Stimulated activated memory B cell treated with anti-CD40 and anti-IgM and Interleukin-4, amounts not matched to agents 10 μg/mL and 1 μg/mL and 100 μg/mL, for 72 hours (primary cell): ENCODE data around the gene THSD1.
"Not testable (repeated sequence)": the region's sequence is repeated elsewhere in the genome, so short reads cannot be mapped to it uniquely, and the experiment has no call there.

Experiments used
- ATAC-seq: fragments of 150-1000 bp; cut with Tn5 transposase; 2 replicates; pipeline ENCODE4 v1.10.0; 2021
- H3K27ac Mint-ChIP-seq: one replicate; pipeline ENCODE4 v1.8.0; 2022; ENCODE audit warnings: mild to moderate bottlenecking, mixed read lengths
- H3K27me3 Mint-ChIP-seq: one replicate; pipeline ENCODE4 v1.8.0; 2022; ENCODE audit warnings: mixed read lengths
- H3K36me3 Mint-ChIP-seq: one replicate; pipeline ENCODE4 v1.8.0; 2022; ENCODE audit warnings: mixed read lengths
- H3K4me1 Mint-ChIP-seq: one replicate; pipeline ENCODE4 v1.8.0; 2022; ENCODE audit warnings: mixed read lengths
- H3K4me3 Mint-ChIP-seq: one replicate; pipeline ENCODE4 v1.8.0; 2022; ENCODE audit warnings: mild to moderate bottlenecking, moderate library complexity, mixed read lengths
- H3K9me3 Mint-ChIP-seq: one replicate; pipeline ENCODE4 v1.8.0; 2022; ENCODE audit warnings: mixed read lengths

The THSD1 gene

DNA sequence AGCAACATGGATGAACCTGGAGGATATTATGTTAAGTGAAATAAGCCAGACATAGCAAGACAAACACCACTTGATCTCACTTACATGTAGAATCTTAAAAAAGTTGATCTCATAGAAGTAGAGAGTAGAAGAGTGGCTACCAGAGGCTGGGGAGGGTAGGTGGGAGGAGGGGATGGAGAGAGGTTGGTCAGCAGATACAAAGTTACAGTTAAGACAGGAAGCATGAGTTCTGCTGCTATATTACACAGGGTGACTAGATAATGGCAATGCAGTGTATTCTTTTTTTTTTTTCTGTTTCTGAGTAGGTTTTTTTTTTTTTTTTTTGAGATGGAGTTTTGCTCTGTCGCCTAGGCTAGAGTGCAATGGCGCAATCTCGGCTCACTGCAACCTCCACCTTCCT, 15.2 kb upstream of the THSD1 start:
- peaks cover 62% of the 10 kb centered on the region for H3K36me3 Mint-ChIP-seq
- no peaks in the 10 kb centered on the region for H3K4me1 Mint-ChIP-seq
- no peaks in the 10 kb centered on the region for H3K9me3 Mint-ChIP-seq
- no peak for ATAC-seq
- no peaks in the 10 kb centered on the region for H3K27me3 Mint-ChIP-seq
- no peak overlapping the region for H3K4me3 Mint-ChIP-seq
- H3K27ac Mint-ChIP-seq, result no peak overlapping the region

DNA sequence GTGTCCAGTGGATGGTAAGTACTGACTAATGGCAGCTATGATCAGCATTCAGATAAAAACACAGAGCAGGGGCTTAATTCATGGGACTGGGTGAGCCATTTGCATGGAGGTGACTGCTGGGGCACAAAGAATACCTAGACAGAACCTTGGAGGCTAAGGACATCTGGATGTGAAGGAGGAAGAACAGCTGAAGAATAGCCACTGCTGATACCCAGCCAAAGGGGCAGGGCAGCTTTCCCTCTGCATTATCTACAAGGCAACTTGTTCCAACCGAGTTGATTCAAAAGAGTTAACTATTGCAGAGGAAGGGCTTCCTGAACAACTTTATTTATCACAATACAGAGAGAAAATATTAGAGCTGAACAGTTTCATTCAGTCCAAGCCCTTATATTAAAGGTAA, 13.1 kb upstream of the THSD1 start:
- no peak for ATAC-seq
- Mint-ChIP-seq H3K4me1 (no peaks in the 10 kb centered on the region), H3K27ac (no peak overlapping the region), H3K9me3 (no peaks in the 10 kb centered on the region), H3K4me3 (no peak overlapping the region), H3K27me3 (no peaks in the 10 kb centered on the region), H3K36me3 (peaks cover 61% of the 10 kb centered on the region)

DNA sequence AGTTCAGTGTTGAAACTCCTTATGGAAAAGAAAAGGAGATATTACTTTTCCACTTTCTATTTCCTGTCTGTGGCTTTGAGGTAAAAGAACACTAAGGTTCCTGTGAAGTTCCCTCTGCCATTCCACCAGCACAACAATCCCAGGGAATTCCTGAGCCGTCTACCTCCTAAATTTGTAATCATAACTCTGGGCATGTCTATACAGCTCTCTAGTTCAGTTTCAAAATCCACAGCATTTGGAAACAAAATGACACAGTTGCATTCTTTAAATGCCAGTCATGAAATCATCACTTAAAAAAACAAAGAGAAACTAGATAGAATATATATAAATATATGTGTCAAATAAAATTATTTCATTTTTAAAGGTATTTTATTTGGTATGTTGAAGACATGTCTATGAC, 9.0 kb upstream of the THSD1 start:
- ATAC-seq, result no peak
- no peaks in the 10 kb centered on the region for H3K4me1 Mint-ChIP-seq
- H3K36me3 Mint-ChIP-seq, result peaks cover 56% of the 10 kb centered on the region
- H3K4me3 Mint-ChIP-seq, result no peak overlapping the region
- no peak overlapping the region for H3K27ac Mint-ChIP-seq
- H3K27me3 Mint-ChIP-seq, result no peaks in the 10 kb centered on the region
- no peaks in the 10 kb centered on the region for H3K9me3 Mint-ChIP-seq

DNA sequence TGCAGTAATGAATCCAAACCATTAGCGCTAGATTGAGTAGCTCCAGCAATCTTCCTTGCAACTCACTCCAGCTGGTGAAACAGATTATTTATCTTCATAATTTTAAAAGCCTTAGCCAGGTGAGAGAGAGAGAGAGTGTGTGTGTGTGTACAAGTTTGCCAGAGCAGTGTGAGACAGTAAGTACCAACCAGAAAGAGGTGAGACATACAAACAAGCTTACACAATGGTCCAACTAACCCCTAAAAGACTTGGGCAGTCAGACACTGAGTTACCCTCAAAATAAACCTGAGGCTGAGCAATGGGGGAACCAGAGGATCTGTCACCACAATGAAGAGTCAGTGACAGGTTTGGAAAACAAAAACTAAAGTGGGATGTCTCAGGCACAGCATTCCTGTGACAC, 8.1 kb upstream of the THSD1 start:
- Mint-ChIP-seq H3K4me3 (no peak overlapping the region), H3K36me3 (peaks cover 51% of the 10 kb centered on the region), H3K4me1 (no peaks in the 10 kb centered on the region)

DNA sequence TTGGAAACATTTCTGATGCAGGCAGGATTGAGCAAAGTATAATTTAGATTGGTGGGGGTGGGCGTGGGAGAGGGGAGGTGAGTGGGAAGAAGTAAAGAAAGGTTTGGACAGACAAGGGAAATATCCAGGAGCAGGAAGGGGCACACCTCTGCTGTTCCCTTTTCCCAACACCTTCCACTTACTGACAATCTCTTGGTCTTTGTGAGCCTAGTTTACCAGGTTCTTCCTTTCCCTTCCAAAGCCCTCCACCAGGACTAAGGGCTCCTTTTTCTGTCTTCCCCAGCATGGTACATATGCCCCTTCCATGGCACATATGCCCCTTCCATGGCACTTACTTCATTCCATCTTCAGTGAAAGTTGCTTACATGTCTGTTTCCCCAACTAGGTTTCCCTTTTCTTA, 6.2 kb upstream of the THSD1 start:
- H3K27me3 Mint-ChIP-seq, result no peaks in the 10 kb centered on the region
- ATAC-seq, result no peak
- H3K9me3 Mint-ChIP-seq, result no peaks in the 10 kb centered on the region
- H3K36me3 Mint-ChIP-seq, result peaks cover 45% of the 10 kb centered on the region
- H3K4me1 Mint-ChIP-seq, result no peaks in the 10 kb centered on the region
- H3K27ac Mint-ChIP-seq, result no peak overlapping the region
- no peak overlapping the region for H3K4me3 Mint-ChIP-seq

More for the DNA sequence above, 8.1 kb upstream of the THSD1 start:
- ATAC-seq, result no peak
- Mint-ChIP-seq H3K9me3 (no peaks in the 10 kb centered on the region), H3K27ac (no peak overlapping the region), H3K27me3 (no peaks in the 10 kb centered on the region)

DNA sequence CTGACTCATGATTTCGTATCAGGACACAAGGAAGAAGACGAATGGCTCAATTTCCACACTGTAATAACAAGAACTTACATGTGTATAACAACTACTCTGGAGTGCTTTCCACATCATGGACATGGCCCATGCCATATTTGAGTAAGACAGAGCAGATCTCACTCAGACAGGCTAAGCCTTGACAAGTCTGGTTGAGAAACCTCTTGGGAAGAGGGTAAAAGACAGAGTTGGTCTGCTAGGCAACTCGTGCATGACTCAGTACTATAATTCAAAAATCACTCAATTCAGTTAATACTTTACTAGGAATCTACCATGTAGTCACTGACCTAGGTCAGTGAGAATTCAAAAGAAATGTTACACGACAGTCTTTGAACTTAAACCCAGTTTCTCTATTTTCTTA, 5.7 kb upstream of the THSD1 start:
- no peak overlapping the region for H3K4me3 Mint-ChIP-seq
- peaks cover 2% of the 10 kb centered on the region for H3K27me3 Mint-ChIP-seq
- ATAC-seq, result peak; percentile 41
- H3K4me1 Mint-ChIP-seq, result no peaks in the 10 kb centered on the region
- H3K36me3 Mint-ChIP-seq, result peaks cover 45% of the 10 kb centered on the region
- H3K27ac Mint-ChIP-seq, result no peak overlapping the region
- no peaks in the 10 kb centered on the region for H3K9me3 Mint-ChIP-seq

DNA sequence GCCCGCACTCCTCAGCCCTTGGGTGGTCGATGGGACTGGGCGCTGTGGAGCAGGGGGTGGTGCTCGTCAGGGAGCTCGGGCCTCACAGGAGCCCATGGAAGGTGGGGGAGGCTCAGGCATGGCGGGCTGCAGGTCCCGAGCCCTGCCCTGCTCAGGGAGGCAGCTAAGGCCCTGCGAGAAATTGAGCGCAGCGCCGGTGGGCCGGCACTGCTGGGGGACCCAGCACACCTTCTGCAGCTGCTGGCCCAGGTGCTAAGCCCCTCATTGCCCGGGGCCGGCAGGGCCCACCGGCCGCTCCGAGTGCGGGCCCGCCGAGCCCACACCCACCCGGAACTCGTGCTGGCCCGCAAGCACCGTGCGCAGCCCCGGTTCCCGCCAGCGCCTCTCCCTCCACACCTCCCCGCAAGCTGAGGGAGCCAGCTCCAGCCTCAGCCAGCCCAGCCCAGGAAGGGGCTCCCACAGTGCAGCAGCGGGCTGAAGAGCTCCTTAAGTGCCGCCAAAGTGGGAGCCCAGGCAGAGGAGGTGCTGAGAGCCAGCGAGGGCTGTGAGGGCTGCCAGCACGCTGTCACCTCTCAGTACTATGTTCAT, 2.2 kb upstream of the THSD1 start:
- not testable (repeated sequence) for H3K27ac Mint-ChIP-seq
- H3K36me3 Mint-ChIP-seq, result peaks cover 23% of the 10 kb centered on the region

DNA sequence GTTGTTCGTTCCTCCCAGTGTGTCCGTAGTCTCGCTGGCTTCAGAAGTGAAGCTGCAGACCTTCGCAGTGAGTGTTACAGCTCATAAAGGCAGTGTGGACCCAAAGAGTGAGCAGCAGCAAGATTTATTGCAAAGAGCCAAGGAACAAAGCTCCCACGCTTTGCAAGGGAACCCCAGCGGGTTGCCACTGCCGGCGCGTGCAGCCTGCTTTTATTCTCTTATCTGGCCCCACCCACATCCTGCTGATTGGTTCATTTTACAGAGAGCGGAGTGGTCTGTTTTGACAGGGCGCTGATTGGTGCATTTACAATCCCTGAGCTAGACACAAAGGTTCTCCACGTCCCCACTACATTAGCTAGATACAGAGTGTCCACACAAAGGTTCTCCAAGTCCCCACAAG, 1.5 kb upstream of the THSD1 start:
- not testable (repeated sequence) for H3K27ac Mint-ChIP-seq, H3K4me3 Mint-ChIP-seq
- peaks cover 24% of the 10 kb centered on the region for H3K4me1 Mint-ChIP-seq

More for the DNA sequence above, 2.2 kb upstream of the THSD1 start:
- H3K4me3 Mint-ChIP-seq, ATAC-seq, H3K9me3 Mint-ChIP-seq: not testable (repeated sequence)
- Mint-ChIP-seq H3K4me1 (peaks cover 24% of the 10 kb centered on the region), H3K27me3 (peaks cover 30% of the 10 kb centered on the region)

DNA sequence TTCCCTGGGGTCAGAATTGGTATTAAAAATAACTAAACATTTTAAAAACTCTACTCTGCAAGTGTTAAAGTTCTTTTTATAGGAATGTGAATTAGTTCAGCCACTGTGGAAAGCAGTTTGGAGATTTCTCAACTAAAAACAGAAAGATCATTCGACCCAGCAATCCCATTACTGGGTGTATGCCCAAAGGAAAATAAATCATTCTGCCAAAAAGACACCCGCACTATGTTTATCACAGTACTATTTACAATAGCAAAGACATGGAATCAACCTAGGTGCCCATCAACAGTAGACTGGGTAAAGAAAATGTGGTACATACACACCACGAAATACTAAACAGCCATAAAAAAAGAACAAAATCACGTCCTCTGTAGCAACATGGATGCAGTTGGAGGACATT, 657 bp upstream of the THSD1 start:
- H3K27ac Mint-ChIP-seq, result no peak overlapping the region
- peaks cover 14% of the 10 kb centered on the region for H3K36me3 Mint-ChIP-seq
- H3K27me3 Mint-ChIP-seq, result peaks cover 37% of the 10 kb centered on the region
- ATAC-seq, result no peak
- H3K9me3 Mint-ChIP-seq, result no peaks in the 10 kb centered on the region
- H3K4me1 Mint-ChIP-seq, result peaks cover 24% of the 10 kb centered on the region
- no peak overlapping the region for H3K4me3 Mint-ChIP-seq

More for the DNA sequence above, 1.5 kb upstream of the THSD1 start:
- H3K9me3 Mint-ChIP-seq, ATAC-seq: not testable (repeated sequence)
- peaks cover 37% of the 10 kb centered on the region for H3K27me3 Mint-ChIP-seq
- peaks cover 23% of the 10 kb centered on the region for H3K36me3 Mint-ChIP-seq

DNA sequence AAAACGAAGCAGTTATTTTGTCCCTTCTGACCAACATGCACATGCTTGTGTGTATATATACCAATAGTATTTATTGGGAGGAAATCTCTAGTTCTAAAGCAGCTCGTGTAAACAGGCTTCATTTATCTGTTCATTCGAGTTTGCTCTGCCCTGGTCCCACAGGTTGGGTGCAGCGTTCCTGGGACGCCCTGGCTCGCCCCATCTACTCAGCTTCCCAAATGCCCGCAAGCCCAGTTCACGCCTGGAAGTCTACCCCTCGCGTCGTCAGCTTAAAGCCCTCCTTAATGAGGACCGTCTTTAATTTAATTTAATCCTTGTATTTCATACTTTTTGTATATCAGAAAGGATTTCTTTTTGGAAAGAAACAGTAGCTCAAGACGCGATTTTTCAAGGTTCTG, 604 bp downstream of the THSD1 start:
- Mint-ChIP-seq H3K27me3 (peaks cover 37% of the 10 kb centered on the region), H3K4me3 (peak overlapping the region; percentile 76), H3K36me3 (peaks cover 12% of the 10 kb centered on the region), H3K4me1 (peaks cover 24% of the 10 kb centered on the region), H3K27ac (no peak overlapping the region), H3K9me3 (no peaks in the 10 kb centered on the region)
- ATAC-seq, result no peak

DNA sequence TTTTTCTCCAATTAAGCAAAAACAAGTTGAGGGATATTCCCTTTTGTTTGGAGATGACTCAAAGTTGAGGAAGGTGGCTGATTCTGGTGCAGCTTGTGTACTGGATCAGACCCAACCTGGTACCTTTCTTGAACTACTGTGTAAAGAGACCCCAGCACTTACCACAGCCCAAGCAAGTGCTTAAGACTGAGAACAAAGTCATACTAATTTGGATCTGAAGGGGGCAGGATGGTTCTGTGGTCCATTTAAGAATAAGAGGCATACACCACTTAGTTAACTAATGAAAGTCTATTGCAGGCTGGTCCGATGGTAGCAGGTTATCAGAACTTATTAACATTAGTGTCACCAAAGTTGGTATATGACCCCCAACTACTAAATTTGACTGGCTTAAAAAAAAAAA, 6.3 kb downstream of the THSD1 start:
- Mint-ChIP-seq H3K4me1 (peaks cover 7% of the 10 kb centered on the region), H3K27me3 (peaks cover 37% of the 10 kb centered on the region), H3K36me3 (peaks cover 7% of the 10 kb centered on the region), H3K27ac (no peak overlapping the region), H3K9me3 (no peaks in the 10 kb centered on the region), H3K4me3 (no peak overlapping the region)
- no peak for ATAC-seq

DNA sequence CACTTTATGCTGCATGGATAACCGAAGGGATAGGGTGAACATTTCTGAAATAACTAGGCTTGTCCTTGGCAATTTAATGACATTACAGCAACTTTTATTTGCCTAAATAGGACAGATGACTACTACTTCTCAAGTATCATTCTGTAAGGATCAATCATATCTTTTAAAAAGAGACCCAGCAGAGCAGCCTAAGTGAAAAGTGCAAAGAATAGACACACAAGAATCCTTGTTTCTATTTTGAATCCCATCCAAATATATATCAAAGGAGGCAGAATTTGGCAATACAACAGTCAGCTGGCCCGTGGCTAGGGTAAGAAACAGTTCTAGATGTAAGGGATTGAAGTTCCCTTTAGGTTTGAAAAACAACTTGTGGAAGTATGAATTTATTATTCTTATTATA, 6.9 kb downstream of the THSD1 start:
- Mint-ChIP-seq H3K4me1 (peaks cover under 1% of the 10 kb centered on the region), H3K27me3 (peaks cover 32% of the 10 kb centered on the region), H3K36me3 (peaks cover 7% of the 10 kb centered on the region), H3K4me3 (no peak overlapping the region), H3K27ac (no peak overlapping the region), H3K9me3 (no peaks in the 10 kb centered on the region)
- no peak for ATAC-seq

DNA sequence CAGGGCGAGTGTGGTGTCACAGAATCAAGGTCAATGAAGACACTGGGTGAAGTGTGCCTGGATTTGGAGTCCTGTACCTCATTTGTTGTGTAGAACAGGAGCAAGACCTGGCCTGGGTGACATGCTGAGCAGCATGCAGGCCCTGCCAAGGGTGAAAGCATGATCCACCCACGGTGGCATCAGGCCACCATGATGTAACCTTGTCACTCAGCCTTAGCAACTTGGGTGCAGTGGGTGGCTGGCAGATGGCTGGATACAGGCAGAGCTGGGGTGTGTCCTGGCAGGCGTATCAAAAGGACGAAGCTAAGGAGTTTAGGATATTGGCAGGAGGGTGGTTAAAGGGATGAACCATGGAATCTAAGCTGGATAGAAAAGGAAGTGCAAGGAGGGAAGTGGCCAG, 10.3 kb downstream of the THSD1 start:
- no peak overlapping the region for H3K4me3 Mint-ChIP-seq
- peaks cover 18% of the 10 kb centered on the region for H3K27me3 Mint-ChIP-seq
- H3K36me3 Mint-ChIP-seq, result peaks cover 7% of the 10 kb centered on the region
- no peak for ATAC-seq
- H3K9me3 Mint-ChIP-seq, result no peaks in the 10 kb centered on the region
- H3K27ac Mint-ChIP-seq, result no peak overlapping the region
- H3K4me1 Mint-ChIP-seq, result no peaks in the 10 kb centered on the region

DNA sequence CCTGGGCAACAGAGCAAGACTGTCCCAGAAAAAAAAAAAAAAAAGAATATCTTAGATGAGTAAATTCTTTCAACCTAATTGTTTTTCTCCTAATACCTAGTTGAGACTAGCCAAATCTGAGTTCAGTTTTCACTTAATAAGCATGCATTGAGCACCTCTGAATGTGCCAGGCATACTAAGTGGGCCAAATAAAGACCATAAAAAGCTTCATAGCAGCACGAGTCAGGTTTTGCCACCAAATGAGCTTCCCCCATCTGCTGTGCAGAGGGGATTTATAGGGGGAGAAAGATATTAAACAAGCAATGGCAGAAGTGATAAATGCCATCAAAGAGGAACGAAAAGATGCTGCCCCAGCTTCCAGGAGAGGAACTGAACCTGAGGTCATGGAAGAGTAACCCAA, 11.4 kb downstream of the THSD1 start:
- Mint-ChIP-seq H3K36me3 (peaks cover 7% of the 10 kb centered on the region), H3K4me1 (no peaks in the 10 kb centered on the region), H3K27ac (no peak overlapping the region), H3K27me3 (peaks cover 18% of the 10 kb centered on the region), H3K4me3 (no peak overlapping the region), H3K9me3 (no peaks in the 10 kb centered on the region)
- ATAC-seq, result no peak

DNA sequence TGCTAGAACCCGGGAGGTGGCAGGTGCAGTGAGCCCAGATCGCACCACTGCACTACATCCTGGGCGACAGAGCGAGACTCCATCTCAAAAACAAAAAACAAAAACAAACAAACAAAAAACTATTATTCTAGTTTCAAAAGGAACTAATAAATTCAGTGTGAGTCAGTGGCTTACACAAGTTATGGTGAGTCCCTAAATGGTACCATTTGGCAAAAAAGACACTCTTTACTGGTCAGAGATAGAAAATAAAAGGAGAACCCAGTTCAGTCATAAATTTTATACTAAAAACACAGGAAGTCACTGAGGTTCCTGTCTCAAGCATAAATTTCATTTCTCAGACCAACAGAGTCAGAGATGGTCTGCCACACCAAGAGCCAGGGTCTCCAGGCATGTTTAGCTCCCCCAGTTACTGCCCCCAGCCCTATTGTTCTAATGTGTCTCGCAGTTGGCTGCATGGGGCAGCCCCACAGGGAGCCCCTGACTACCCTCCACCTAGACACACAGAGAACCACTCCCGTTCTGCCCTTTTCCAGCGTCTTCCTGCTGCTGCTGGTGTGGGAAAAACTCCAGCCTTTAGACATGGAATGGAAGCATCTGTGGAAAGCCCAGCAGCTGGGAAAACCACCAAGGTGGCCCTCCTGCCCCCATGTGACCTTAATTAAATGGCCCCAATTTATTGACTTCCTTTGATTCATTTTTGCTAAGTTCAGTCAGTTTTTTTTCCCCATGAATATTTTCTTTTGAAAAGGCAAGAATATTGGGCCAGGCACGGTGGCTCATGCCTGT, 12.2 kb downstream of the THSD1 start:
- H3K36me3 Mint-ChIP-seq, result peaks cover 7% of the 10 kb centered on the region
- no peaks in the 10 kb centered on the region for H3K4me1 Mint-ChIP-seq
- no peak overlapping the region for H3K4me3 Mint-ChIP-seq
- ATAC-seq, result no peak
- no peaks in the 10 kb centered on the region for H3K9me3 Mint-ChIP-seq
- peaks cover 18% of the 10 kb centered on the region for H3K27me3 Mint-ChIP-seq
- H3K27ac Mint-ChIP-seq, result no peak overlapping the region

DNA sequence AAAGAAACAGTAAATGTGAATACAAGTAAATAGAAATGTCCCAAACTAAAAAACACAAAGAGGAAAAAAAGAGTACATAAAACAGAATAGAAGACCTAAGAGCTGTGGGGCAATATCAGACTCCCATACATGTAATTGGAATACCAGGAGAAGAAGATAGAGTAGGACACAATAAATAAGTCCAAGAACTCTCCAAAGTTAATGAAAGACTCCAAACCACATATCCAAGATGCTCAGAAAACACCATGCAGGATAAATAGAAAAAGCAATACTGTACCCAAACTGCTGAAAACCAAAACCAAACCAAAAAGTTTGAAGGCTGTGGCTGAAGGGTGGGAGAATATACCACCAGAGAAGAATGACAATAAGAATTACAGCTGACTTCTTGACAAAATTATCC, 18.3 kb downstream of the THSD1 start:
- Mint-ChIP-seq H3K4me1 (no peaks in the 10 kb centered on the region), H3K9me3 (no peaks in the 10 kb centered on the region), H3K27ac (no peak overlapping the region), H3K27me3 (no peaks in the 10 kb centered on the region), H3K36me3 (peaks cover 6% of the 10 kb centered on the region), H3K4me3 (no peak overlapping the region)
- ATAC-seq, result no peak
